Activated naive CD4-positive, alpha-beta T cell treated with anti-CD3 and anti-CD28 coated beads, Interleukin-2, amount 50 U/mL, for 24 hours (primary cell): ENCODE measurements around the gene ST6GAL2.

Experiments used
- H3K27ac Mint-ChIP-seq: one replicate; pipeline ENCODE4 v1.8.0; 2021; ENCODE audit warnings: mild to moderate bottlenecking, mixed read lengths
- H3K27me3 Mint-ChIP-seq: one replicate; pipeline ENCODE4 v1.8.0; 2021; ENCODE audit warnings: mixed read lengths
- H3K36me3 Mint-ChIP-seq: one replicate; pipeline ENCODE4 v1.8.0; 2021; ENCODE audit warnings: mixed read lengths
- H3K4me1 Mint-ChIP-seq: one replicate; pipeline ENCODE4 v1.8.0; 2021; ENCODE audit warnings: mixed read lengths
- H3K4me3 Mint-ChIP-seq: one replicate; pipeline ENCODE4 v1.8.0; 2021; ENCODE audit warnings: mild to moderate bottlenecking, mixed read lengths
- H3K9me3 Mint-ChIP-seq: one replicate; pipeline ENCODE4 v1.8.0; 2021; ENCODE audit warnings: mixed read lengths

ST6GAL2 gene

DNA sequence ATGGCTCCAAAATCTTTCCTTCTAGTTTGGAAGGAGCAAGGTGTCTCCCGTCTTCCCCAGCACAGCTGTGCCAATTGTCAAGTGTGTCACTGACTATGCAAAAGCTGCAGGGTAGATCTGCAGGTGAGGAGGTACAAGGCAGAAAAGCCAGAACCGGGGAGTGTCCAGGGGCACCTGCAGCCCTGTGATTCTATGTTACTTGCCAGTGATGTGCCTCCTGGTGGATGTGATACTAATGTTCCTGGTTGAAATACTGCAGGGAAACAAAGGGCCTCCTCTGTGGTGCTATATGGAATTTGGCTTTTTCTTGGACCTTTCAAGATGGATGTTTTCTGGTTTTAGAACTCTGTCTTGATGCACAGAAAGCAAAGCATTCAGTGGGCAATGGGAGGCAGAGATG, 80.3 kb downstream of the ST6GAL2 start:
- Mint-ChIP-seq H3K36me3 (no peaks in the 10 kb centered on the region), H3K27ac (no peak overlapping the region), H3K4me3 (no peak overlapping the region), H3K27me3 (peaks cover 4% of the 10 kb centered on the region), H3K4me1 (no peaks in the 10 kb centered on the region), H3K9me3 (peaks cover under 1% of the 10 kb centered on the region)

DNA sequence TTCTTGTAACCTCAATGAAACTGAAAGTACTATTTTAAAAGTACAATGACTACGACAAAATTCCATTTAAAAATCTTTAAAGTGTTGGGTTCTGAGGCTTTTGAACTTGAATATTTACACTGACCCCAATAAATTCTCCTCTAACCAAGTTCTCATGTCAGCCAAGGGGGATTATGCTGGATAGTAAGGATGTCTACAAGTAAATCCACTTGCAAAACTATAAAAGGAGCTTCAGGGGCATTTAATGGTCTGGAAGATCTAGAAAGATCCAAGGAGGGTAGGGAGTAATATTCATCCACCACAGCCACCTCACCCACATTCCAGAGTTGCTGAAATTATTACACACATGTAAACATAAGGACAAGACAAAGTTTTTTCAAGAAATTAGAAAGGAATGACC, 81.8 kb downstream of the ST6GAL2 start:
- Mint-ChIP-seq H3K4me1 (no peaks in the 10 kb centered on the region), H3K9me3 (peaks cover 4% of the 10 kb centered on the region), H3K4me3 (no peak overlapping the region), H3K27me3 (peaks cover 8% of the 10 kb centered on the region), H3K27ac (no peak overlapping the region), H3K36me3 (no peaks in the 10 kb centered on the region)

DNA sequence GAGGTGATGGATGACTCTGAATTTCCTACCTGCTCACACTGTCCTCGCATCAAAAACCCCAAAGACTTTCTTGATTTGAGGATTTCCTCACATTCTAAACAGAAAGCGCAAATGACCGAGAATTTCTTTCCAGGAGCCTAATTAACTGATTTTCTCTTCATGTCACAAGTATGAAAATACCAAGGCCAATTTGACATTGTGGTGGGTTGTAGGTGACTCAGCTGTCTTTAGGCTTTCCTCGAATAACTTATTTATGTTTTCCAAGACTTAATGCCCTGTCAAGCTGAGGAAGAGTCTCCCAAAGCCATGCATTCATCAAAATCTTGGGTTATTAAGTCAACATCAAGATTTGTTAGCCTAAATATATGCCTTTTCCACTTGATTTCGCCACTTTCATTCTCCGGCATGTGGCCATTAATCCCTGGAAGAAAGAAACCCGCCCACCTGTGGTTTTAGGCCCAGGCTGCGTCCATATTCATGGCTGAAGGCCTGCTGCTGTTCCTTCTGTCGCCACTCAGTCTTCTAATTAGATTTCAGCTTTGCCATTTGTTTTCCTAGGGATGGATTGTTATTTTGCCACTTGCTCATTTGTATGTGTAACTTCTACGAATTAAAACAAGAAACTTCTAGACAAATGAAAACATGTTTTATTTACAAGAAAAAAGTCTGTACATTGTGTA, 84.9 kb downstream of the ST6GAL2 start:
- H3K4me1 Mint-ChIP-seq = no peaks in the 10 kb centered on the region
- peaks cover 10% of the 10 kb centered on the region for H3K27me3 Mint-ChIP-seq
- no peaks in the 10 kb centered on the region for H3K36me3 Mint-ChIP-seq
- no peak overlapping the region for H3K4me3 Mint-ChIP-seq
- H3K27ac Mint-ChIP-seq = peak overlapping the region; percentile 17
- peaks cover 4% of the 10 kb centered on the region for H3K9me3 Mint-ChIP-seq

DNA sequence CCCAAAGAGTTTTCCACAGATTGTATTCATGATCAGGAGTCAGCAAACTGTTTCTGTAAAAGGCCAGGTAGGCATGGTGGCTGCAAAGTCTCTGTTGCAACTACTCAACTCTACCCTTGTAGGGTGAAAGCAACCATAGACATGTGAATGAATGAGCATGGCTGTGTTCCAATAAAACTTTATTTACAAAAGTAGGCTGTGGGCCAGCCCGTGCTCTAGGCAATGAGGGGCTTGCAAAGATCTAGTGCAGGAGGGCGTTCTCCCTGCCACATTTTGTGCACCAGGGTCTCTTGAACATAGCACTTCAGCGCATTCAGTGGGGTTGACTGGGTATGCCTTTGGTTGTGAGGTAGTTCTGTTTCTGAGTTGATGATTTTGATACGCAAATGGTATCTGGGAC, 85.8 kb downstream of the ST6GAL2 start:
- Mint-ChIP-seq H3K27me3 (peaks cover 10% of the 10 kb centered on the region), H3K4me3 (no peak overlapping the region), H3K27ac (no peak overlapping the region), H3K9me3 (peaks cover 4% of the 10 kb centered on the region), H3K36me3 (no peaks in the 10 kb centered on the region), H3K4me1 (no peaks in the 10 kb centered on the region)

DNA sequence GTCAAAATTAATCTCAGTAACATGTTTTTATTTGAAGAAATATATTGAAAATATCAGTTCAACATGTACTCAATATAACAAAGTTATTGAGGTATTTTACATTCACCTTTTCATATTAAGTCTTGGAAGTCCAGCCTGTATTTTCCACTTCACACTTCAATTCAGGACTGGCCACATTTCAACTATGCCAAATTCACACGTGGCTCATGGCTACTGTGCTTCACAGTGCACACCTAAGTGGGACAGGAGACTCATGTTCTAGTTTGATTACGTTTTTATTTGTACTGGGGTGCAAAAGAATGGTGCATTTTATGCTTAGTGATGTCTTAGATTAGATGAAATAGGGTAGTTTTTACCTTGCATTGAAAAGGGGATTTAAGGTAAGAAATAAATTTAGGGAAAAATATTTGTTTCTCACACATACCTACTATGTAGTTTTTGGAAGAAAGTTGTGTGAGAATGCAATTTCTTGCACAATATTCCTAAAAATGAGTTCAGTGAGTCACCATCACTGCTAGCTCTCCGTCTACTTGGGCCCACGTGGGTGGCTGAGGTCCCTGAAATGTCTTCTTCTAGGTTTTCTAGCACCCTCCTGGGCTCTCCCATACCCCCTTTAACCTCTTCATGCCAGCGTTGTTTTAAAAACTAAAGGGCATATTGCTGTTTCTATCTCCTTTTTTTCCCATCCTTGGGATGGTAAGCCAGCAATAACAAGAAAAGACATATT, 87.0 kb downstream of the ST6GAL2 start:
- Mint-ChIP-seq H3K9me3 (peaks cover 4% of the 10 kb centered on the region), H3K27ac (no peak overlapping the region), H3K4me1 (no peaks in the 10 kb centered on the region), H3K4me3 (no peak overlapping the region), H3K27me3 (peaks cover 10% of the 10 kb centered on the region), H3K36me3 (no peaks in the 10 kb centered on the region)

DNA sequence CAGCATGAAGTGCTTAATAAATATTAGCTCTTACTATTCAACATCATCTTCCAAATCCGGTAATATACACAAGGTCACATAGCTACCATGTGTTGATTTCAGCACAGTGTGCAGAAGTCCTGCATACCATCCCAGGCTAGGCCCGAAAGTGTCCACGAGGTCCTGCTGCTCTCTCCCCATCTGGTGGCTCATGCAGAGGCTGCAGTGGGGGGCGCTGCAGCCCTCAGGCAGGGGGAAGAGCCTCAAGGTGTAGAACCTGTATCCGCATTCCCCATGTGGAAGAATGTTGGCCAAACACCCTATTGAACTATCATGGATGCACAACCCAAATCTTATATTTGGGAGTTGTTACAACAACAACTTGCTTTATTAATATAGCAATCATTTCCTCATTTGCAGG, 88.5 kb downstream of the ST6GAL2 start:
- H3K9me3 Mint-ChIP-seq = peaks cover 4% of the 10 kb centered on the region
- no peak overlapping the region for H3K4me3 Mint-ChIP-seq
- H3K4me1 Mint-ChIP-seq = no peaks in the 10 kb centered on the region
- no peak overlapping the region for H3K27ac Mint-ChIP-seq
- H3K27me3 Mint-ChIP-seq = peaks cover 10% of the 10 kb centered on the region
- H3K36me3 Mint-ChIP-seq = no peaks in the 10 kb centered on the region

DNA sequence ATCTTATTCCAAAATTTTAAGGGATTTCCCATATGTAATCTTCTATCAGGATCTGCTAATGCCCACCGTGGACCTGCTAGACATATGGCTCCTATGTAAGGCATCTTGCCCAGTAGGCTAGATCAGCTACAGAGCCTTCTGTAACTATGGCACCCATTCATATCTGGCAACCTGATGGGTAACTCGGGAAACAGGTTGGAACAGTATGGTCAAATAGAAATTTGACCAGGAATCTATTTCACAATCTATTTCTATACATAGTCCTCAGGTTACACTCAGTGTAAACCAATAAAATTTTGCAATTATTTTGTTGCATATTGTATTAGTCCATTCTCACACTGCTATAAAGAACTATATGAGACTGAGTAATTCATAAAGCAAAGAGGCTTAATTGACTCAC, 93.3 kb downstream of the ST6GAL2 start:
- H3K27me3 Mint-ChIP-seq = no peaks in the 10 kb centered on the region
- H3K4me3 Mint-ChIP-seq = no peak overlapping the region
- no peak overlapping the region for H3K27ac Mint-ChIP-seq
- H3K36me3 Mint-ChIP-seq = no peaks in the 10 kb centered on the region
- peaks cover 5% of the 10 kb centered on the region for H3K9me3 Mint-ChIP-seq
- no peaks in the 10 kb centered on the region for H3K4me1 Mint-ChIP-seq

DNA sequence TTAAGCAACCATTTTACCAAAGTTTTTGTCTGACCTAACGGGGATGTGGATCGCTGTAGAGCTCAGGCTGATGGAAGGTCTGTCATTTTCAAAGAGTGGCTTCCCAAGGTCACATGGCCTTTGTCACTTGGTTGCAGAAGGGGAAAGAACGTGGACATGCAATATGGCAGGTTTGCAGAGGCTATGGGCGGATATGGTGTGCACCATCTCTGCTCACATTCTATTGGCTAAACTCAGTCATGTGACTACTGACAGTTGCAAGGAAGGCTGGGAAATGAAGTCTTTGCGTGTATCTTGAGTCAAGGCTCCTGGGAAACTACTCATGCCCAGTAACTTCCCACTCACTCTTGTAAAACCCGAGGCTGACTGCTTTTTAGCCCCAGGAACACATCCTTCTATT, 96.8 kb downstream of the ST6GAL2 start:
- H3K27ac Mint-ChIP-seq = no peak overlapping the region
- peaks cover 9% of the 10 kb centered on the region for H3K9me3 Mint-ChIP-seq
- peaks cover 12% of the 10 kb centered on the region for H3K27me3 Mint-ChIP-seq
- no peaks in the 10 kb centered on the region for H3K36me3 Mint-ChIP-seq
- H3K4me1 Mint-ChIP-seq = no peaks in the 10 kb centered on the region
- no peak overlapping the region for H3K4me3 Mint-ChIP-seq

DNA sequence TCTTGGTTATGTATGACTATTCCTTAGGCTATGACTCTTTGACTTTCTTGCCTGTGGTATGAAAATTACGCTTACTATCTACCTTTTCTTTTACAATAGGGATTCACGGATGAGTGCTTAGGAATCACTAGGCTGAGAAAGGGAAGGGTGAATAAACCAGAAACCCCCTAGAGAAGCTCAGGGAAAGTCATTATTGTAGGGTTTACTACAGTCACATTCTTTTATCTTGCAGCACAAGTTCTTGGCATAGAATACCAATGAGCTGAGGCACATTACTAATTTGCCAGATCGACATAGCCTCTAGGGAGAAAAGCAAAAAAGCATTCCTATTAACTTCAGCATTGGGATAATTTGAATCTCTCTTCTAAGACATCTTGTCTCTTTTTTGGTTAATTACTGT, 103.3 kb downstream of the ST6GAL2 start:
- Mint-ChIP-seq H3K27ac (no peak overlapping the region), H3K4me1 (no peaks in the 10 kb centered on the region), H3K9me3 (peaks cover 19% of the 10 kb centered on the region), H3K36me3 (no peaks in the 10 kb centered on the region), H3K27me3 (peaks cover 15% of the 10 kb centered on the region), H3K4me3 (no peak overlapping the region)

DNA sequence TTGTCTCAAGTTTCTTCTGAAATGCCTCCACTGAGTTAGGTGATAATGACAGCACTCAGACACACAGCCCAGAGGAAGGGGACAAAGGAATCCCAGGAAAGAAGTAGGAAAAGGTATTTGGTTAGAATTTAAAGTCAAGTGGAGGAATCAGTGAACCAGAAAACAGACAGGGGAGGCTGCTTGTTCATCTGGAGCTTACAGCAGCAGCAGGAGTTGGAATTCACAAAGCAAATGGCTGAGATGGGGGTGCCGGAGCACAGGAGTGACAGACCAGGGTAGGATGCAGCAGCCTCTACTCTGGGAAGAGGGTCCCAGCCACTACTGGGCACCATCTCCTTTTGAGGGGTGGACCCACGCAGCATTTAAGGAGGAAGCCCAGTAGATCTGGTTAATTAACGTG, 104.8 kb downstream of the ST6GAL2 start:
- H3K27ac Mint-ChIP-seq = no peak overlapping the region
- H3K4me3 Mint-ChIP-seq = no peak overlapping the region
- no peaks in the 10 kb centered on the region for H3K36me3 Mint-ChIP-seq
- H3K4me1 Mint-ChIP-seq = no peaks in the 10 kb centered on the region
- peaks cover 17% of the 10 kb centered on the region for H3K9me3 Mint-ChIP-seq
- peaks cover 15% of the 10 kb centered on the region for H3K27me3 Mint-ChIP-seq

DNA sequence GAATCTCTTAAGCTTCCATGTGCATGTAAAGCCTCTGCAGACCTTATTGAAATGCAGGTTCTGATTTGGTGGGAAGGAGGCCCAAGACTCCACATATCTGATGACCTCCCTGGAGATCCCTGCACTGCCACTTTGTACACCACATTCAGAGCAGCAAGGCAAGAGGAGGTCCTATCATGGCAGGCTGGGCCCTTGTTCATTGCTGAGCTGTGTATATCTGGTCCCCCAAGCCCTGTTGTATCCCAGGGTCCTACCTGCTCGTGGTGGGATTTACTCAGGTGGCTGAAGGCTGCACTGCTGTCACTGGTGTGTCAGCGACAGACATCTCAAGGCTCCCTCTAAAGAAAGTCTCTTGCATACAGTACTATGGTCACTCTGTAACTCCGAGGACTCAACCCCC, 114.2 kb downstream of the ST6GAL2 start:
- Mint-ChIP-seq H3K27me3 (peaks cover 11% of the 10 kb centered on the region), H3K27ac (no peak overlapping the region), H3K9me3 (no peaks in the 10 kb centered on the region), H3K4me1 (no peaks in the 10 kb centered on the region), H3K4me3 (no peak overlapping the region), H3K36me3 (no peaks in the 10 kb centered on the region)

DNA sequence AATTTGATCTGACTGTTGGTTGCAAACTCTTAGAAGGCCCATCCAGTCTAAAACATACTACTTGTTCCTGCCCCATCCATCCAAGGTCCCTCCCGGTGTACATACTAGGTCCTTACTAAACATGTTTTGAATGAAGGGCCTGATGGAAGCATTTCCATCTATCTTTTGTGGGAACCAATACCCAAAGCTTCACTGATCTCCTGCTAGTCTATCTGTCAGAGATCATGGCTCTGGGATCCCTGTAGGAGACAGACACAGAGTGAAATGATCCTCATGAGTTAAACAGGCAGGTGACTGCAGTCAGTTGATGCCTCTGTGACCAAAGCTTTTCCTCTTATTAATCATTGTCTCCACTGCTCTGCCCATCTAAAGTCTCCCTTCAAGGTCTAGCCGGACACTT, 115.0 kb downstream of the ST6GAL2 start:
- Mint-ChIP-seq H3K9me3 (no peaks in the 10 kb centered on the region), H3K27ac (no peak overlapping the region), H3K36me3 (no peaks in the 10 kb centered on the region), H3K27me3 (peaks cover 9% of the 10 kb centered on the region), H3K4me1 (no peaks in the 10 kb centered on the region), H3K4me3 (no peak overlapping the region)

DNA sequence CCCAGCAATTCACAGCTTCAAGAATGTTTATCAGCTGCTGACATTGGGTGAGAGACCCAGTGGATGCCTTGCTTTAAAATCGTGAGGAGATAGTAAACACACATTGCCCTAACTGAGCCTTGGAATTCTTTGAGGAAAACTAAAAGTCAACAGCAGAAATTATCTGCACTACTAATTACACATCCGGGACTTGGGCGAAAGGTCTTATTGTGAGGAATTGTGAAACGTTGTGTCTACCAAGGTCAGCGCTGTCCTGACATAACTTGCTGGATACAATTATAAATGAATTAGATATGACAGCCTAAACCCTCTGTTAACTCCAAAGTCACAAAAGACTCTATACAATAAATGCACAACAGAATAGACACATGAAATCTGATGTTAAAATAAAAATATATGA, 121.4 kb downstream of the ST6GAL2 start:
- H3K27me3 Mint-ChIP-seq = no peaks in the 10 kb centered on the region
- H3K9me3 Mint-ChIP-seq = no peaks in the 10 kb centered on the region
- no peak overlapping the region for H3K4me3 Mint-ChIP-seq
- H3K27ac Mint-ChIP-seq = no peak overlapping the region
- H3K36me3 Mint-ChIP-seq = no peaks in the 10 kb centered on the region
- no peaks in the 10 kb centered on the region for H3K4me1 Mint-ChIP-seq

DNA sequence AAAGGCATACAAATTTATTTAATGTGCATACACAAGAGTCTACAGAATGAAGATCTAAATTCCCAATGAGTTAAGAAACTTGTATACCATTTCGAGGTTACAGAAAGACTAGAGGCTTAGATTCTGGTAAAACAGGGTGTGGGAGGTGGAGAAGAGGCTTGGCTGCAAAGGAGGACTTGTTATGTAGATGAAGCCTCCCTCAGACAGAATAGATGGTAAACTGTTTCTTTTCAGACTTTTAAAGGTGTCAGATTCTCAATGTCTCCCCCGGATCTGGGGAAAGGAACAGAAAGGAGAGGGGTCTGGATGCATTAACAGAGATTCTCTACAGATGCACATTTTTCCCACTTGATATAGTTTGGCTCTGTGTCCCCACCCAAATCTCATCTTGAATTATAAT, 126.0 kb downstream of the ST6GAL2 start:
- Mint-ChIP-seq H3K27me3 (no peaks in the 10 kb centered on the region), H3K9me3 (no peaks in the 10 kb centered on the region), H3K4me1 (no peaks in the 10 kb centered on the region), H3K27ac (no peak overlapping the region), H3K4me3 (no peak overlapping the region), H3K36me3 (no peaks in the 10 kb centered on the region)

DNA sequence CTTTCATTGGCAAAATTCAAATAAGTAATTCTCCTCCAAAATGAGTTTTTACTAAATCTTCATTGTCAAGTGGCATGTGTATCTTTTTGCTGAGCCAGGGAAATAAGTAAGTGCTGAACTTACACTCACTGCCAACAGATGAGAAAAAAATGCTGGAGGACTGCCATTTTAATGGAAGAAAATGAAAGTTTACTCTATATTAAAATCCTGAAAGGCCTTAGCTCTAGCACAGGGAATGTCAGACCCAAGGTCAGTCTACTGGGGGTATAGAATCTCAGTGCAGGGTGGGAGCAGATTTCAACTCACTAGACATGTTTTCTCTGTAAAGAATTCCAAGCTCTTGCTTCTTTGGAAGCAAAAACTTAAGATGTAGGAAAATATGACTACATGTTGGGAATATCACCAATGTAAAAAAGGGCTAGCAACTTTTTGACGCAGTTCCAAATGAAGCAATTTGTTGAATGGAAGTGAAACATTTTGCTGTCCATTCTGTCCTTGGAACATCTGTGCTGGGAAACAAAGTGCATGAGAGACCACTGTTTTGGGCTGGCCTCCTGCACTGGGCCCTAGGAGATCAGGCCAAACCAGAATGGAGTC, 127.0 kb downstream of the ST6GAL2 start:
- Mint-ChIP-seq H3K27me3 (no peaks in the 10 kb centered on the region), H3K4me1 (no peaks in the 10 kb centered on the region), H3K27ac (no peak overlapping the region), H3K36me3 (no peaks in the 10 kb centered on the region), H3K4me3 (no peak overlapping the region), H3K9me3 (no peaks in the 10 kb centered on the region)
